Myocyte (in vitro differentiated cells): ENCODE results near the gene PLCH2. TPM values are rescaled to one million over a fixed set of nuclear protein-coding genes. Genes with fewer than 3 reads are reported as not detected.
A peak's percentile ranks its signal among the peaks of the same experiment; 100 is the strongest.

Source experiments
- DNase-seq: peaks from one replicate; pipeline ENCODE4 v3.0.0-alpha.2; 2012; ENCODE audit warnings: low read depth
- total RNA-seq: library from RNA; depleted of rRNA; stranded (reverse); fragments of >200 nt; gene quantifications from 2 replicates; pipeline ENCODE4 v1.2.3, GENCODE V29; 2014

Gene PLCH2
- total RNA-seq, 1 donor from 2014 or later, result 0.21 TPM

- DNase-seq, result peak; percentile 61
These were observed 16.3 kb upstream of the PLCH2 start for GRCh38 chr1:2459757-2460156.

DNA sequence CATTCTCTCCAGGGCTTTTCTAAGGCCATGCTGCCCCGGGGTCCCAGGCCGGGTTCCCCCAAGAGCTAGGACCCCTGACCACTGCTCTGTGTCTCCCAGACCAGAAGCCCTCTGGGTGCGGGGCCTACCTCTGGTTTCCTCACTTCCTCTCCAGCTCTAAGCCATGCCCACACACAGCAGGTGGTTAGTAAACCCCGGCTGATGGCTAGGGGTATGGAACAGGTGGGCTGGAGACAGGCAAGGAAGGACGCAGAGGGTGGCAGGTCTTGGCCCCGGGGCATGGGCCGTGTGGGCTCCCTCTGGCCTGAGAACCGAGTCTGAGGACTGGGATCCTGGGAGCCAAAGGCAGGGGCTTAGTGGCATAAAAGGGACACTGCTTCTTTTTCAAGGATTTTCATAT lies 15.9 kb upstream of the PLCH2 start:
- DNase-seq, result no peak

DNA sequence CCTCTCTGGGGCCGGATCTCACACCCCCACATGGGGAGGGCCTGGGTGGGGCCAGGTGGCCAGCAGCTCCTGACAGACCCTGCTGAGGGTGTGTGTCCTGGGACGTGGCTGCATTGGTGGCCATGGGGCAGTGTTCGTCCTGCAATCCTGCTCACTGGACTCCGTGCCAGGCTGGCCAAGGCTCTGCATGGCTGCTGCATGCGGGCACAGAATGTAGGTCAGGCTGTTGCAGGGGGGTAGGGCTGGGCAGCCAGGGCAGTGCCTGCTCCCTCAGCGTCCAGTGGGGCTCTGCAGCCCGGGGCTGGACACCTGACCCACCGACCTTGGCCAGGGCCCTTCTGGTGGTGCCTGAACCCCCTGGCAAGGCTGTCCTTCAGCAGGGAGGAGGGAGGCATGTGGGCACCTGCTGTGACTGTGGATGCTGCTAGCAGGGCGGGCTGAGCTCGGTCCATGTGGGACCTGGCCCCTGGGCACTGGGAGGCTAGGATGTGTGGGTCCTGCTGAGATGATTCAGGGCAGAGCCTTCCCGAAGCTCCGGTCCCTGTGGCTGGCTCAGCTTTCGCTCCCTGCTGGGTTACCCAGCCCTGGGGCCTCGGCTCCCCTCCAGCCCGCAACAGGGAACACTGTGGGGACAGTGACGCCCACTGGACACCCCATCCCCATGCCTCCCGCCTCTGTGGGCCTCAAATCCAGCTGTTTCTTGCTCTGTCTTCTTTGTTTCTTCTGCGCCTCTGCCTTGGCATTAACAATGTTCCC lies 14.9 kb upstream of the PLCH2 start:
- DNase-seq, result no peak

DNA sequence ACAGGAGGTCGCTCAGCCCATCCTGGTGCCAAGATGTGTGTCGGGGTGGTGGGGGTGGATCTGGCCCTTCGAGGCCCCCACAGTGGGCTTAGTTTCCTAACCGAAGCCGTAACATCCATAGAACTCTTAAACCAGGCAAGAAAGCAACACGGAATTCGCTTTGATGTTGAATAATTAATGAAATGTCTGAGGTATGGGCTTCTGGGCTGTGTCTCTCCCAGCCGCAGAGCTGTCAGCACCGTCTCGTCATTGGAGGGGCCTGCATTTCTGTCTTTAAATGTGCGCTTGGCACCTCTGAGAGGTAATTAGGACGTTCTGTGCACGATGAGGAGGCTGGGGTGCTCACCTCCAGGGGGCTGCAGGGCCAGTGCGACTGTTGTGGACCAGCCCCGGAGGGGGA lies 13.3 kb upstream of the PLCH2 start:
- DNase-seq, result no peak

DNA sequence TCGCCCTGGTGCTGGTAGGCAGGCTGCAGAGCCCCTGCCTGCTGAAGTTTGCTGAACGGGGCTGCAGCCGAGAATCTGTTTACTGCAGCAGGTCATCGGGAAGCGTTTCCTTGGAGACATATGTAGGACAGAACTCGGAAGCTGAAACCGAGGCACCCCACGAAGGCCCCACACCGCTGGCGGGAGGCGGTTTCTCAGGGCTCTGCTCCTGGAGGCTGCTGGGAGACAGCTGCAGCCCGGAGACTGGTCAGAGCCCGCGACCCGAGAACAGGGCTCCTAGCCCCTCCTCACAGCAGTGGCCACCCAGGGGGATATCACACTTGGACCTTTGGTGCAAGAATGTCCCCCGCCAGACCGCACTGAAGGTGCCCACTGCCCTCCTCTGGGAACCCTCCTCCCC lies 12.7 kb upstream of the PLCH2 start:
- no peak for DNase-seq

- DNase-seq, result no peak
These were observed 10.5 kb upstream of the PLCH2 start for GRCh38 chr1:2465371-2466269.

- DNase-seq, result no peak
These were observed 9.8 kb upstream of the PLCH2 start for GRCh38 chr1:2466270-2466665.

- no peak for DNase-seq
These were observed 9.0 kb upstream of the PLCH2 start for GRCh38 chr1:2466958-2467554.

- DNase-seq, result peak; percentile 51
These were observed 8.0 kb upstream of the PLCH2 start for GRCh38 chr1:2468041-2468472.

- no peak for DNase-seq
These were observed 7.5 kb upstream of the PLCH2 start for GRCh38 chr1:2468540-2468939.

- no peak for DNase-seq
These were observed 6.8 kb upstream of the PLCH2 start for GRCh38 chr1:2469103-2469940.

DNA sequence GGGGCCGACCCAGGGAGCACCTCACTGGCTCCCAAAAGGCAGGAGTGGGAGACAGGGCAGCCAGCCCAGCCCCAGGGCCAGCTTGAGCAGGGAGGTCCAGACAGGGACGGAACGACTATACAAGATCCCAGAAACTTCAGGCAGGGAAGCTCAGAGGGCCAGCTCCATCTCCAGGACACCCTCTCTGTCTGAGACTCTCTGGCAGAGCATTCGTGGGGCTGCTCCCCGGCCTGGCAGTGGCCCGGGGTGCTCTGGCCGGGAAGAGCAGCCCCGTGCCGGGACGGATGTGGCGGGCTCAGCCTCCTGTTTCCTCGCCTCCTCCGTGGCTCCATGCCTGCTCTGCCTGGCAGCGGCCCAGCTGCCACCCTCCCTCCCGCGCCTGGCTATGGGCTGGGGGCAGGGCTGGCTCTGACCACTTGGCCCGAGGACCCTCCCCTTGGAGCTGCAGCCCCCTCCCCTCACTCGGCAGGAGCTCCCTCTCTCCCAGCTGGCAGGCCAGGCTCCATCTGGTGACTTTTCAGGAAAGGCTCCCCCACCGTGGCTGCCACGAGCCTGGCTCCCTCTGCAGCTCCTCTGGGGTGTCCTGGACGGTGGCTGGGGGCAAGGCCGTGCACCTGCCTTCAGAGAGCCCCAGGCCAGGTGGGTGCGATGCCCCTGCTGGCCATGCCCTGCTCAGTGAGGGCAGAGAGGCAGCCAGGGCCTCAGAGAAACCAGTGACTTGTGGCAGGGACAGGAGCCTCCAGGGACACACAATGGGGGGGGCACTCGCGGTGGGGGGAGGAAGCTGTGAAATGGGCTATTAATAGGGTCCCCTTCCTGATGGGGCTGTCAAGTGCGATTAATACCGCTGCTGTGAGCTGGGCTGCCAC lies 5.6 kb upstream of the PLCH2 start:
- no peak for DNase-seq

GRCh38 chr1:2471159-2471471 lies 5.0 kb upstream of the PLCH2 start:
- no peak for DNase-seq

DNA sequence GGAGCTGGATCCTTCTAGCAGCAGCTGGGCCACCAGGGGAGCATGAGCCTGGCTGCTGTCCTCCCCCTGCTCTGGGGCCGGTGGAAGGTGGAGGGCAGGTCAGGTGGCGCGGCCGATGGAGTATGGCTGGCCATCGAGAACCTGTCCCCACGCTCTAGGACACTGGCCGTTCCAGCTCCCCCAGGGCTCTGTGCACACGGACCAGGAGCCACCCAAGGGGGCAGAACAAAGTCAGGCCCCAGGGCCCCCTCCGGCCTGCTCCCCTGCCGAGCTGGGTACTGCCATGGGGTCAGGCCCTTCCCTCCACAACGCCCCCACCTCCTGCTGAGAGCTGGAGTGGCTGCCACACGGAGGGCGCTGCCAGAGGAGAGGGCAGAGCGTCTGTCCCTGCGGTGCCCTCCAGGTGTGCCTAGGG lies 4.5 kb upstream of the PLCH2 start:
- no peak for DNase-seq

DNA sequence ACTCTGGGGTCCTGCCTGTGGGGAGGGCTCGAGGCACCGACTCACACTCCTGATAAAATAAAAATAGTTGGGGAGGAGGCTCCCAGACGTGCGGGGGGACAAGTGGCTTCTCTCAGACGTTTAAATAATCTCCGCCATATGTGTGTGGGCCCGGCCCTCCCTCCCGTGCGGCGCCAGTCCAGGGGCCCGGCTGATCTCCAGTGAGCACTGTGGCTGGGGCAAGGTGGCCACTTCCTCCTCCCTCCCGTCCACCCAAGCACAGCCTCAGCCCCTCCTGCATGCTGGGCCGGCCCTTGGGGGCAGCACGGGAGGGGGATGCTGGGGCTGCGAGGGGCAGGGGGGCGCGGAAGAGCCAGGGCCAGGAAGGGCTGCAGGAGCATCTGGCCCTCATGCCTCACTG lies 4.0 kb upstream of the PLCH2 start:
- DNase-seq, result no peak

DNA sequence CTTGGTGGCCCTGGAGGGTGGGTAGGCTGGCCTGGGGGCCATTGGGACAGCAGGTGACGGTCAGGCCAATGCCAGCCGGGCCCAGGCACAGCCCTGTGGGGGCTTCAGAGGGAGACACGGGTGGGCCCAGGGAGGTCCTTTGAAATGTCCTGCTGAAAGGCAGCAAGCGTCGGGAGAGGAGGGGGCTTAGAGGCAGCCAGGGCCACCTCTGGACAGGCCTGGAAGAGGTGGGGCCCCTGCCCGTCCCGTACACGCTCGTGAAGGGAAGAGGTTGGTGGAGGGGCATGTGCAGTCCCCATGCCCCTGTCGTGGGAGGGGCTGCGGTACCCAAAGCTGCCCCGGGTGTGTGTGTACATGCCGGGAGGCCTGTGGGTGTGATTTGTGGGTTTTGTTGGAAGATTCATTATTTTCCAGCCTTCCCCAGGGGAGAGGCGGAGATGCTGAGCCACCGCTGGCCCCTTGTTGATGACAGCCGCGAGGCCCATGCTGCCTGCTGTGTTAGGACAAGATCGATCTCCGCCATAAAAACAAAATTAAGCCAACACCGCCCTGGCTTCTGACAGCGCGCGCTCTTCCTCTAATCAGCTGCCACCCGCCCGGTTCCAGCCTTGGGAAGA lies 3.4 kb upstream of the PLCH2 start:
- DNase-seq, result no peak

GRCh38 chr1:2473198-2473597 lies 2.9 kb upstream of the PLCH2 start:
- no peak for DNase-seq

GRCh38 chr1:2474104-2474844 lies 1.8 kb upstream of the PLCH2 start:
- no peak for DNase-seq

DNA sequence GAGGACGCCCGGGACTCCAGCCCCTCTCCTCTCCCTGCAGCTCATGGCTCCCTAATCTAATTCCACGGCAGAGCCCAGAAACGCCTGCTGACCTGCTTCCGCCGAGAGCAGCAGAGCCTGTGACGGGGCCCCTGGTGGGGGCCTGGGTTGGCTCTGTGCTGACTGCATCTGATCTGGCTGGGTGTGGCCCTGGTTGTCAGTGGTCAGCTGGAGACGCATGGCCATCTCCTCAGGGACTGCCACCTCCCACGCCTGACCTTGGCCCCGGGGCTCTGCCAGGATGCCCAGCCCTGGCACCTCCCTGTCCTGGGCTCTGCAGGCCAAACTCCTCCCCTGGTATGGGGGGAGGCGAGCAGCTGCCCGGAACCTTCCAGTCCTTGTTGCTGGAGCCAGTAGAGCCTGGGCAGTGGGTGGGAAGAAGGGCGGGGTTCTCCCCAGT lies 1.1 kb upstream of the PLCH2 start:
- peak; percentile 84 for DNase-seq
